ENCODE data around the gene DDX5. TPM values are rescaled to one million over a fixed set of nuclear protein-coding genes. Genes with fewer than 3 reads are reported as not detected.
A peak's percentile ranks its signal among the peaks of the same experiment; 100 is the strongest.

DDX5 gene
- total and polyA plus RNA-seq, 2 of the 13 experiments (the other 11 are each of a cell fraction or from before 2014, with no cell fraction given), result 503 to 684 TPM

- TF ChIP-seq PLSCR1 (CRISPR knock-in tag; IDR thresholded peaks at IDR 0.05; ENCODE audit: borderline replicate concordance) (peak; percentile 8; the same call in 1 of the 2 replicates), SRSF4 (IDR thresholded peaks at IDR 0.05; ENCODE audit: low read depth, low read length, poor library complexity, severe bottlenecking) (no peak), AHR (CRISPR knock-in tag; IDR thresholded peaks at IDR 0.05) (peak; percentile 11; the same call in 1 of the 2 replicates), FOXA1 (IDR thresholded peaks at IDR 0.05) (no peak), FOXA1 (CRISPR knock-in tag; IDR thresholded peaks at IDR 0.05) (no peak), HMGXB4 (CRISPR knock-in tag; IDR thresholded peaks at IDR 0.05; ENCODE audit: borderline replicate concordance in 1 of 2, low read depth in 1 of 2) (no peak; a peak in 1 of 4 replicates), FOXK1 (CRISPR knock-in tag; IDR thresholded peaks at IDR 0.05; ENCODE audit: borderline replicate concordance, low read depth) (no peak; the same call in 1 of the 2 replicates), MED13 (CRISPR knock-in tag; IDR thresholded peaks at IDR 0.05) (no peak), ASH2L (IDR thresholded peaks at IDR 0.05; ENCODE audit: insufficient read length, low read depth, low read length) (peak; percentile 2), HMGXB3 (CRISPR knock-in tag; IDR thresholded peaks at IDR 0.05; ENCODE audit: borderline replicate concordance) (peak; percentile 45; the same call in 1 of the 2 replicates), ZNF34 (CRISPR knock-in tag; IDR thresholded peaks at IDR 0.05; ENCODE audit: borderline replicate concordance) (no peak), ZNF451 (CRISPR knock-in tag; IDR thresholded peaks at IDR 0.05) (no peak; the same call in 1 of the 2 replicates), SALL1 (CRISPR knock-in tag; IDR thresholded peaks at IDR 0.05) (0 out of 2 replicates have a peak, but pooled peaks have one; percentile 7), POGK (CRISPR knock-in tag; conservative IDR thresholded peaks at IDR 0.05) (no peak; the same call in 1 of the 2 replicates), ATRX (CRISPR knock-in tag; IDR thresholded peaks at IDR 0.05; ENCODE audit: borderline replicate concordance) (no peak), ZNF580 (CRISPR knock-in tag; IDR thresholded peaks at IDR 0.05; ENCODE audit: borderline replicate concordance, low read depth) (peak; percentile 79), MIER3 (CRISPR knock-in tag; IDR thresholded peaks at IDR 0.05; ENCODE audit: borderline replicate concordance) (peak; percentile 65; the same call in 1 of the 2 replicates), NFKBIZ (CRISPR knock-in tag; IDR thresholded peaks at IDR 0.05) (no peak)
These were observed at the start of gene DDX5 (continued) for GRCh38 chr17:64506201-64506575.

Data from HepG2 (cell line).